ENCODE results near the gene SDS.

The SDS gene, protein sequence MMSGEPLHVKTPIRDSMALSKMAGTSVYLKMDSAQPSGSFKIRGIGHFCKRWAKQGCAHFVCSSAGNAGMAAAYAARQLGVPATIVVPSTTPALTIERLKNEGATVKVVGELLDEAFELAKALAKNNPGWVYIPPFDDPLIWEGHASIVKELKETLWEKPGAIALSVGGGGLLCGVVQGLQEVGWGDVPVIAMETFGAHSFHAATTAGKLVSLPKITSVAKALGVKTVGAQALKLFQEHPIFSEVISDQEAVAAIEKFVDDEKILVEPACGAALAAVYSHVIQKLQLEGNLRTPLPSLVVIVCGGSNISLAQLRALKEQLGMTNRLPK

DNA sequence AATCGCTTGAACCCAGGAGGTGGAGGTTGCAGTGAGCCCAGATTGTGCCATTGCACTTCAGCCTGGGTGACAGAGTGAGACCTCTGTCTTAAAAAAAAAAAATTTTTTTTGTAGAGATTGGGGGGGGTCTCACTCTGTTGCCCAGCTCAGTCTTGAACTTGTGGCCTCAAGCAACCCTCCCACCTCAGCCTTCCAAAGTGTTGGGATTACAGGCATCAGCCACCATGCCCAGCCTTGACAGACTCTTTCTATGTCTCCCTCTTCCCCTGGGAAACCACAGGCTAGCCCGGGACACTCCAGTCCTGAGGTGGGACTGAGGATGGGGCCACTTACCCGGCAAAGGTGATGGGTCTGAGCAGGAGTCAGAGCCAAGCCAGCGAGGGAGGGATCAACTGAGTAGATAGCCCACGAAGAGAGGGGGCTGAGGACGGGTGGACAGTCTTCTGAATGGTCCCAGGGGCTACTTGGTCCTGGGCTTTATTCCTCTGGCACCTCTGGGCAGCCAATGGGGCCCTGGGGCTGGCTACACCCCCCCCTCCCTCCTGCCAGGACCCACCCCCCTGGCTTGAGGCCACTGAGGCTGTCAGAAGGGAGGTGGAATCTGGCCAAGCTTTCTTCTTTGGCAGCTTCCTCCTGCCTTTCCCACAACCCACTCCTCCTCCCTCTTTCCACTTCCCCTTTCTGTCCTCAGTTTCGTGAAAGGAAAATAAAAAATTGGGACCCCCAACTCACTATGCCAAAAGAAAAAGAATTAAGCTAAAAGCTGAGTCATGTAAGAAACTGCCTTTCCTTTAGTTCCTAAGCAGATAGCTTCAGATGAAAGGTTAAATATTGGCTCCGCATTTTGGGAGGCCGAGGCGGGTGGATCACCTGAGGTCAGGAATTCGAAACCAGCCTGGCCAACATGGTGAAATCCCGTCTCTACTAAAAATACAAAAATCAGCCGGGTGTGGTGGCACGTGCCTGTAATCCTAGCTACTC lies at the start of gene SDS:
SDS (minus strand) TSS at position 453 of the 981 bp plus-strand sequence. CDS start 4,179 bp downstream, outside the sequence.
- no peak for DNase-seq (ENCODE audit: low spot score)
- TF ChIP-seq, protein P1, sequence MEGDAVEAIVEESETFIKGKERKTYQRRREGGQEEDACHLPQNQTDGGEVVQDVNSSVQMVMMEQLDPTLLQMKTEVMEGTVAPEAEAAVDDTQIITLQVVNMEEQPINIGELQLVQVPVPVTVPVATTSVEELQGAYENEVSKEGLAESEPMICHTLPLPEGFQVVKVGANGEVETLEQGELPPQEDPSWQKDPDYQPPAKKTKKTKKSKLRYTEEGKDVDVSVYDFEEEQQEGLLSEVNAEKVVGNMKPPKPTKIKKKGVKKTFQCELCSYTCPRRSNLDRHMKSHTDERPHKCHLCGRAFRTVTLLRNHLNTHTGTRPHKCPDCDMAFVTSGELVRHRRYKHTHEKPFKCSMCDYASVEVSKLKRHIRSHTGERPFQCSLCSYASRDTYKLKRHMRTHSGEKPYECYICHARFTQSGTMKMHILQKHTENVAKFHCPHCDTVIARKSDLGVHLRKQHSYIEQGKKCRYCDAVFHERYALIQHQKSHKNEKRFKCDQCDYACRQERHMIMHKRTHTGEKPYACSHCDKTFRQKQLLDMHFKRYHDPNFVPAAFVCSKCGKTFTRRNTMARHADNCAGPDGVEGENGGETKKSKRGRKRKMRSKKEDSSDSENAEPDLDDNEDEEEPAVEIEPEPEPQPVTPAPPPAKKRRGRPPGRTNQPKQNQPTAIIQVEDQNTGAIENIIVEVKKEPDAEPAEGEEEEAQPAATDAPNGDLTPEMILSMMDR (IDR thresholded peaks at IDR 0.05; ENCODE audit: extremely low read depth, missing control alignments) = no peak

DNA sequence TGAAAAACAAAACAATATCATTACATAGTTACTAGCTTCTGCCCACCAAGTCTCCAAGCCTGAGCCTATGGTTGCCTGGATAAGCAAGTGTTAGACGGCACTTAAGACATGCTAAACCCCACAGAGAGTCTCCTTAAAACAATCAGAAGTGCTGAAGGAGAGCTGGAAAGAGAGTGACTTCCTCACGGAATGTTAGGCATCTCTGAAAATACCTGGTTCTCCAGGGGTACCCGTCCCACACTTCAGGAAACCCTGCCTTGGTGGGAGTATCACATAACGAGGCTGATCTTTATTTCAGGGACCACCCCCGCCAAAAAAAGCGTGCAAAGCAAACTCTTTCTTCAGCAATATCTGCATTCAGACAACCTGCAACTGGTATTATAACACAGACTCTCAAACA lies 49.6 kb upstream of the SDS start:
- TF ChIP-seq, protein P1 (IDR thresholded peaks at IDR 0.05; ENCODE audit: extremely low read depth, missing control alignments) = no peak
- no peak for DNase-seq (ENCODE audit: low spot score)

DNA sequence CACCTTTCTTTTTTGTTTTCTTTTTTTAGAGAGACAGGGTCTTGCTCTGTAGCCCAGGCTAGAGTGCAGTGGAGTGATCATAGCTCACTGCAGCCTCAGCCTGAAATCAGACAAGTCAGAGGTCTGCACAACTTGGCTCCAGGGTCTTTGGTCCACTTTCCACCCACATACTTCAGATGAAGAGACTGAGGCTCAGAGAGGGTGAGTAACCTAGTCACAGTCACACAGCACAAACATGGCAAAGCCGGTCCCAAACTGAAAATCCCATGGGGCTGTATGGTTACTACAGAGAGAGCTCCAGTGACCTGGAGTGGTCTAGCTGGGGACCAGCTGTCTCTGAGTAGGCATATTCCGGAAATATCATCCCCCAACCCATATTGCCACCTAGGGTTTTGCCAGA lies 48.8 kb upstream of the SDS start:
- TF ChIP-seq, protein P1 (IDR thresholded peaks at IDR 0.05; ENCODE audit: extremely low read depth, missing control alignments) = no peak
- DNase-seq (ENCODE audit: low spot score) = no peak

DNA sequence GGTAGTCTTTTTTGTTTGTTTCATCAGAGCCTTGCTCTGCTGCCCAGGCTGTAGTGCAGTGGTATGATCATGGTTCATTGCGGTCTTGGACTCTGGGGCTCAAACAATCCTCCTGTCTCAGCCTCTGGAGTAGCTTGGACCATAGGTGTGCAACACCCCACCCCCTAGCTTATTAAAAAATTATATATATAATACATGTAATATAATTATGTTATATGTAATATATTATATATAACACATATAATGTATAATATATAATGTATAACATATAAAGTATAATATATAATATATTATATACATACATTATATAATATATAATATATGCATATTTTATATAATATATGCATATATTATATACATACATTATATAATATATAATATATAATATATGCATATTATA lies 46.2 kb upstream of the SDS start:
- no peak for DNase-seq (ENCODE audit: low spot score)

DNA sequence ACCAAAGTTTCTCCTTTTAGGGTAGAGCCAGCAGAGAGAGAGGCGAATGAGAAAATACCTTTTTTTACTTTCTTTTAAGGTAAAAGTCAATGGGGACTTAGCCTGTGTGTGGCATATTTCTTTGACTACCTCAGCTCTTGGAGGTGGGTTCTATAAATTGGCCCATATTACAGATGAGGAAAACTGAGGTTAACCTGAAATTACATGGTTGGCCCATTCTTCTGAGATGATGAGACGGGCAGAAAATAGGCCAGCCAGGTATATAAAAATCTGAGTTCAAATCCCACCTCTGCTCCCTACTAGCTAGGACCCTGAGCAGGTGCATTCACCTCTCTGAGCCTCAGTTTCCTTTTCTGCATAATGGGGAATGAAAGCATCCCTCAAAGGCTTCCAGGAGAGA lies 45.6 kb upstream of the SDS start:
- DNase-seq (ENCODE audit: low spot score) = no peak
- TF ChIP-seq, protein P1 (IDR thresholded peaks at IDR 0.05; ENCODE audit: extremely low read depth, missing control alignments) = no peak

More for the DNA sequence above, 46.2 kb upstream of the SDS start:
- TF ChIP-seq, protein P1 (IDR thresholded peaks at IDR 0.05; ENCODE audit: extremely low read depth, missing control alignments) = no peak

DNA sequence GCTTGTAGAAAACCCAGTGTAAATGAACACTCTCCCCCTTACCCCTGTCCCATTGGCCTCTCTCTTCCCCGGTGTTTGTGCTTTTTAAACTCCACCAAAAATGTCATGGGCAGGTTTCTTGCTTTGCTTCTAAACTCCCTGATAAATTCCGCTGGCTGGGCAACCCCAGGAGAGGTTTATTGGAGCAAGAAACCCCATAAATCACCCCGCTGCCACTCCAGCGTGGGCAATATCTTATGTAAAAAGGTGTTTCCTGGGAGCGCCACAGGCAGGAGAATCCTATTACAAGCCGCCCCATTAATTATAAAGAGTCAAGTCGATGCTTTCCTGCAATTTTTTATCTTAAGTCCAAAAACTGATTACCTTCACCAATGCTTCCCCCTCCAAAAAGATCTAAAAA lies 45.2 kb upstream of the SDS start:
- DNase-seq (ENCODE audit: low spot score) = no peak
- TF ChIP-seq, protein P1 (IDR thresholded peaks at IDR 0.05; ENCODE audit: extremely low read depth, missing control alignments) = no peak

Data from GM20000 (cell line).